IMR-90 (cell line): Measurements from ENCODE around the gene KLKB1. TPM values are rescaled to one million over a fixed set of nuclear protein-coding genes. Genes with fewer than 3 reads are reported as not detected.

Source experiments
- ATAC-seq: fragments of 200-7000 bp; cut with Tn5 transposase; 2 replicates; pipeline ENCODE4 v1.9.1; 2020; ENCODE audit warnings: low read depth, mild to moderate bottlenecking, moderate library complexity
- BruUV-seq: library from RNA; stranded (reverse); fragments of 400-500 nt; replicated peaks from 2 replicates; lab custom pipeline; 2021; lab: Mats Ljungman, UMichigan
- CTCF ChIA-PET: fragments of 300-600 bp; formaldehyde crosslinking; extraction: SDS; loops from one replicate; lab custom pipeline; 2021; ENCODE audit warnings: antibody characterized with exemption; lab: Yijun Ruan, JAX
- POLR2A ChIA-PET: fragments of 300-600 bp; sonication (Branson Sonifier 250); formaldehyde crosslinking; loops from one replicate; lab custom pipeline; 2022; ENCODE audit warnings: antibody characterized with exemption; ENCODE audit not compliant: unreplicated experiment; lab: Charles Lee
- DNase-seq: peaks from one replicate; pipeline ENCODE4 v3.0.0; 2013
- H2AFZ ChIP-seq: replicated peaks from 2 replicates; pipeline ENCODE3; 2013; ENCODE audit warnings: low read length, mild to moderate bottlenecking; ENCODE audit not compliant: poor library complexity
- H2AK5ac ChIP-seq: 2 replicates; pipeline ENCODE4 v1.6.1; 2013; ENCODE audit warnings: low read depth, low read length, inconsistent platforms
- H2AK9ac ChIP-seq: replicated peaks from 2 replicates; pipeline ENCODE3; 2013; ENCODE audit warnings: mild to moderate bottlenecking, low read depth, low read length, moderate library complexity; ENCODE audit not compliant: poor library complexity
- H2BK120ac ChIP-seq: 2 replicates; pipeline ENCODE4 v1.6.1; 2013; ENCODE audit warnings: low read depth, low read length, inconsistent platforms
- H2BK15ac ChIP-seq: 3 replicates; pipeline ENCODE4 v1.6.1; 2013; ENCODE audit warnings: low read depth, low read length, inconsistent platforms
- H2BK20ac ChIP-seq: 2 replicates; pipeline ENCODE4 v1.6.1; 2013; ENCODE audit warnings: low read depth, mild to moderate bottlenecking, inconsistent platforms, low read length, moderate library complexity
- H2BK5ac ChIP-seq: 2 replicates; pipeline ENCODE4 v1.6.1; 2013; ENCODE audit warnings: mild to moderate bottlenecking, low read depth, low read length, inconsistent platforms; ENCODE audit not compliant: poor library complexity, severe bottlenecking
- H3K14ac ChIP-seq: replicated peaks from 2 replicates; pipeline ENCODE4 v1.6.1; 2013; ENCODE audit warnings: low read depth, low read length, inconsistent platforms
- H3K18ac ChIP-seq: 2 replicates; pipeline ENCODE4 v1.6.1; 2013; ENCODE audit warnings: low read depth, low read length, control low read depth
- H3K23ac ChIP-seq: 2 replicates; pipeline ENCODE4 v1.6.1; 2013; ENCODE audit warnings: low read depth, low read length, inconsistent platforms
- H3K27ac ChIP-seq: 2 replicates; pipeline ENCODE4 v1.5.1; 2013; ENCODE audit warnings: mild to moderate bottlenecking, control low read depth, low read length; ENCODE audit not compliant: insufficient read depth
- H3K27me3 ChIP-seq: 2 replicates; pipeline ENCODE4 v1.6.1; 2013; ENCODE audit warnings: low read length; ENCODE audit not compliant: control insufficient read depth, insufficient read depth
- H3K36me3 ChIP-seq: 2 replicates; pipeline ENCODE4 v1.6.1; 2013; ENCODE audit warnings: low read length, mixed read lengths; ENCODE audit not compliant: control insufficient read depth, insufficient read depth
- H3K4ac ChIP-seq: 2 replicates; pipeline ENCODE4 v1.6.1; 2013; ENCODE audit warnings: low read depth, low read length, inconsistent platforms
- H3K4me1 ChIP-seq: 2 replicates; pipeline ENCODE4 v1.6.1; 2013; ENCODE audit warnings: low read length, mixed read lengths; ENCODE audit not compliant: control insufficient read depth, insufficient read depth
- H3K4me2 ChIP-seq: 2 replicates; pipeline ENCODE4 v1.6.1; 2013; ENCODE audit warnings: low read depth, mild to moderate bottlenecking, control low read depth, low read length, moderate library complexity
- H3K4me3 ChIP-seq: 2 replicates; pipeline ENCODE4 v1.5.1; 2013; ENCODE audit warnings: low read depth, mild to moderate bottlenecking, control low read depth, low read length, moderate library complexity; ENCODE audit not compliant: insufficient read depth
- H3K56ac ChIP-seq: 2 replicates; pipeline ENCODE4 v1.6.1; 2013; ENCODE audit warnings: low read length, inconsistent platforms; ENCODE audit not compliant: insufficient read depth; ENCODE audit errors: extremely low read depth
- H3K79me1 ChIP-seq, 2 experiments: 2 replicates each; pipeline ENCODE4 v1.6.1; 2013; ENCODE audit warnings: low read length in 2 of 2, inconsistent platforms in 1 of 2, low read depth in 1 of 2
- H3K9ac ChIP-seq: 2 replicates; pipeline ENCODE4 v1.6.1; 2013; ENCODE audit warnings: low read depth, low read length, control low read depth
- H3K9me1 ChIP-seq: 2 replicates; pipeline ENCODE4 v1.6.1; 2013; ENCODE audit warnings: low read length, inconsistent platforms; ENCODE audit not compliant: insufficient read depth
- H3K9me3 ChIP-seq: 2 replicates; pipeline ENCODE4 v1.6.1; 2013; ENCODE audit warnings: low read length; ENCODE audit not compliant: control insufficient read depth, insufficient read depth
- H4K20me1 ChIP-seq: 2 replicates; pipeline ENCODE4 v1.6.1; 2013; ENCODE audit warnings: low read length, inconsistent platforms; ENCODE audit not compliant: insufficient read depth
- H4K5ac ChIP-seq: 2 replicates; pipeline ENCODE4 v1.6.1; 2013; ENCODE audit warnings: mild to moderate bottlenecking, low read depth, low read length, control low read depth
- H4K8ac ChIP-seq, 2 experiments: 2 replicates each; pipeline ENCODE4 v1.6.1; 2013; ENCODE audit warnings: low read depth in 2 of 2, low read length in 2 of 2, control low read depth in 1 of 2, inconsistent platforms in 1 of 2
- H4K91ac ChIP-seq: 2 replicates; pipeline ENCODE4 v1.6.1; 2013; ENCODE audit warnings: low read depth, low read length, inconsistent platforms; ENCODE audit not compliant: insufficient read depth
- CEBPB ChIP-seq: IDR thresholded peaks from 2 replicates; pipeline ENCODE4 v1.6.1; 2012; ENCODE audit warnings: low read depth, low read length, improper control_type of control experiment
- CHD1 ChIP-seq: IDR thresholded peaks from 2 replicates; pipeline ENCODE4 v1.6.1; 2012; ENCODE audit warnings: low read depth, low read length, improper control_type of control experiment
- CTCF ChIP-seq: conservative IDR thresholded peaks from 2 replicates; pipeline ENCODE4 v1.5.1; 2012; ENCODE audit warnings: mild to moderate bottlenecking, low read depth, low read length, improper control_type of control experiment
- ELK1 ChIP-seq: fragments of 150-350 bp; IDR thresholded peaks from 2 replicates; pipeline ENCODE4 v1.6.1; 2016; ENCODE audit warnings: low read depth, mild to moderate bottlenecking, low read length, moderate library complexity, borderline replicate concordance
- FOS ChIP-seq: fragments of 150-350 bp; IDR thresholded peaks from 2 replicates; pipeline ENCODE4 v1.6.1; 2016; ENCODE audit warnings: low read depth, low read length
- MAFK ChIP-seq: IDR thresholded peaks from 2 replicates; pipeline ENCODE4 v1.6.1; 2012; ENCODE audit warnings: low read depth, low read length, improper control_type of control experiment
- MAZ ChIP-seq: IDR thresholded peaks from 2 replicates; pipeline ENCODE4 v1.6.1; 2012; ENCODE audit warnings: low read depth, mild to moderate bottlenecking, low read length, improper control_type of control experiment, moderate library complexity, borderline replicate concordance
- POLR2A ChIP-seq: IDR thresholded peaks from 2 replicates; pipeline ENCODE4 v1.6.1; 2012; ENCODE audit warnings: mild to moderate bottlenecking, low read depth, low read length
- RAD21 ChIP-seq: IDR thresholded peaks from 2 replicates; pipeline ENCODE4 v1.6.1; 2012; ENCODE audit warnings: low read length, improper control_type of control experiment
- RCOR1 ChIP-seq: IDR thresholded peaks from 2 replicates; pipeline ENCODE4 v1.6.1; 2012; ENCODE audit warnings: mild to moderate bottlenecking, low read length, improper control_type of control experiment; ENCODE audit not compliant: insufficient replicate concordance
- SMC3 ChIP-seq: fragments of 150-350 bp; IDR thresholded peaks from 2 replicates; pipeline ENCODE4 v1.6.1; 2016; ENCODE audit warnings: low read depth, mild to moderate bottlenecking, antibody characterized with exemption, low read length, moderate library complexity
- USF2 ChIP-seq: fragments of 150-350 bp; IDR thresholded peaks from 2 replicates; pipeline ENCODE4 v1.6.1; 2017; ENCODE audit warnings: mild to moderate bottlenecking, antibody characterized with exemption, low read length, low read depth
- WGBS, 2 experiments: methylation state at CpG; one replicate each; pipeline versions ENCODE4 v1.1.5 to v1.1.7; 2013; ENCODE audit warnings: missing lambda C conversion rate in 2 of 2; ENCODE audit not compliant: insufficient read length in 1 of 2; ENCODE audit errors: extremely low coverage in 2 of 2; 5-methylcytosine and 5-hydroxymethylcytosine counted together
- dilution Hi-C: fragments of 300-500 bp; cut with HindIII; formaldehyde crosslinking; loops from one replicate; pipeline ENCODE4 v1.14.3; 2018; ENCODE audit warnings: low sequenced_read_pairs; ENCODE audit not compliant: unreplicated experiment
- in situ Hi-C: fragments of 300-500 bp; cut with MboI; formaldehyde crosslinking; loops from 3 replicates; pipeline ENCODE4 v1.14.3; 2019; ENCODE audit warnings: low sequenced_read_pairs, inconsistent platforms, mixed read lengths
- intact Hi-C: fragments of 100-400 bp; cut with micrococcal nuclease; formaldehyde crosslinking; loops from 2 replicates; pipeline ENCODE4 v1.10.0; 2022
- polyA plus RNA-seq, 3 experiments: library from polyadenylated mRNA; depleted of rRNA; stranded (reverse); fragments of >200 nt; gene quantifications; 2 replicates each; pipeline ENCODE4 v1.2.3, GENCODE V29; 2012; ENCODE audit warnings: low replicate concordance in 1 of 3
- total RNA-seq: library from RNA; depleted of rRNA; stranded (reverse); fragments of >200 nt; gene quantifications from 2 replicates; pipeline ENCODE4 v1.2.3, GENCODE V29; 2012

KLKB1 gene
- total and polyA plus RNA-seq, 2 of the 4 experiments (the other 2 are of a cell fraction): 0.03 TPM; not detected in 1

- Histone ChIP-seq H3K9me3 (peaks cover 3% of the 10 kb centered on the region; the same call in 1 of the 2 replicates), H2BK120ac (no peak overlapping the region), H3K23ac (no peak overlapping the region), H3K9ac (no peak overlapping the region), H2BK15ac (no peak overlapping the region), H2BK5ac (no peak overlapping the region), H3K27me3 (no peaks in the 10 kb centered on the region), H2AK9ac (no peak overlapping the region), H3K56ac (no peak overlapping the region), H3K4ac (no peak overlapping the region), H3K4me3 (no peak overlapping the region), H4K20me1 (no peaks in the 10 kb centered on the region), H4K91ac (no peak overlapping the region), H3K36me3 (peaks cover 2% of the 10 kb centered on the region; the same call in 1 of the 2 replicates), H3K79me1 (no peaks in the 10 kb centered on the region), H3K9me1 (peaks cover 4% of the 10 kb centered on the region; the same call in 1 of the 2 replicates), H3K4me1 (no peaks in the 10 kb centered on the region; the same call in 1 of the 2 replicates), H3K14ac (no peak overlapping the region), H2AFZ (no peak overlapping the region), H2BK20ac (no peak overlapping the region), H2AK5ac (no peak overlapping the region), H4K5ac (no peak overlapping the region), H3K4me2 (no peak overlapping the region), H3K18ac (no peak overlapping the region), H3K27ac (no peak overlapping the region), H4K8ac (peak overlapping the region in 1 of 2 experiments; percentile 71; a peak in 1 of 4 replicates)
- in situ Hi-C loops (no loop called here), dilution Hi-C loops (no loop called here), intact Hi-C loops (no loop called here)
- no peak for DNase-seq
- POLR2A ChIA-PET: no interaction called here
- BruUV-seq: no TSS peak
- no peak for ATAC-seq
- TF ChIP-seq SMC3 (no peak), ELK1 (no peak), USF2 (no peak), RCOR1 (no peak), CHD1 (no peak), FOS (no peak), CTCF (no peak), CEBPB (no peak), POLR2A (no peak), MAFK (no peak), MAZ (no peak), RAD21 (no peak)
- WGBS, 2 experiments: 100% methylated on average over 1 of the region's 8 CpGs; no CpG with 5 or more reads in 1 of the 2 experiments
- CTCF ChIA-PET: no interaction called here
Observed at GRCh38 chr4:186205156-186205555, 22.2 kb upstream of the KLKB1 start.
